H1 (cell line): ENCODE measurements around the gene MOB2. TPM values are rescaled to one million over a fixed set of nuclear protein-coding genes. Genes with fewer than 3 reads are reported as not detected.

ENCODE experiments used
- CTCF ChIA-PET: fragments of 300-600 bp; sonication (Branson Sonifier 250); formaldehyde crosslinking; loops from one replicate; lab custom pipeline; 2021; ENCODE audit not compliant: partially characterized antibody; lab: Charles Lee
- POLR2A ChIA-PET: fragments of 300-600 bp; sonication (Branson Sonifier 250); formaldehyde crosslinking; loops from one replicate; lab custom pipeline; 2021; ENCODE audit warnings: inconsistent platforms; ENCODE audit not compliant: partially characterized antibody; lab: Charles Lee
- DNase-seq, 2 experiments: peaks; one replicate each; pipeline versions ENCODE4 v3.0.0 to v3.0.0-alpha.2; 2010 to 2022; ENCODE audit warnings: low spot score in 2 of 2, low read depth in 1 of 2, mixed read lengths in 1 of 2
- FAIRE-seq: peaks from 2 replicates; lab custom pipeline; 2011; peaks lifted over from hg19 to GRCh38; lab: Jason Lieb, UNC
- H2AFZ ChIP-seq: 2 replicates; pipeline ENCODE4 v1.8.1; 2012; ENCODE audit warnings: low read length, inconsistent platforms
- H2AK5ac ChIP-seq: 2 replicates; pipeline ENCODE4 v1.6.1; 2013; ENCODE audit warnings: low read depth, low read length
- H2BK120ac ChIP-seq: replicated peaks from 2 replicates; pipeline ENCODE3; 2013; ENCODE audit warnings: low read depth, low read length, inconsistent platforms
- H2BK12ac ChIP-seq: 2 replicates; pipeline ENCODE4 v1.6.1; 2013; ENCODE audit warnings: low read depth, low read length
- H2BK15ac ChIP-seq: 2 replicates; pipeline ENCODE4 v1.6.1; 2013; ENCODE audit warnings: low read length
- H2BK20ac ChIP-seq: 2 replicates; pipeline ENCODE4 v1.6.1; 2013; ENCODE audit warnings: low read length
- H2BK5ac ChIP-seq: 2 replicates; pipeline ENCODE4 v1.6.1; 2013; ENCODE audit warnings: low read depth, low read length
- H3K14ac ChIP-seq: 2 replicates; pipeline ENCODE4 v1.6.1; 2013; ENCODE audit warnings: inconsistent platforms; ENCODE audit not compliant: insufficient read length
- H3K18ac ChIP-seq: 2 replicates; pipeline ENCODE4 v1.6.1; 2013; ENCODE audit warnings: low read length; ENCODE audit errors: extremely low read depth
- H3K23ac ChIP-seq: 2 replicates; pipeline ENCODE4 v1.6.1; 2013; ENCODE audit warnings: inconsistent platforms; ENCODE audit not compliant: insufficient read length
- H3K23me2 ChIP-seq: 2 replicates; pipeline ENCODE4 v1.6.1; 2013; ENCODE audit warnings: low read depth, low read length
- H3K27ac ChIP-seq: 2 replicates; pipeline ENCODE4 v1.6.1; 2011; ENCODE audit warnings: low read depth, low read length, inconsistent platforms
- H3K27me3 ChIP-seq, 4 experiments: replicated peaks in 1 of 4; 1 replicate in 1 of 4; 2 replicates in 3 of 4; pipeline versions ENCODE4 v1.6.1 to v1.8.1; 2011 to 2013; ENCODE audit warnings: low read length in 3 of 4, mild to moderate bottlenecking in 3 of 4, inconsistent platforms in 2 of 4, mixed read lengths in 2 of 4, moderate library complexity in 1 of 4; ENCODE audit not compliant: control insufficient read depth in 3 of 4, insufficient read depth in 3 of 4; ENCODE audit errors: extremely low read depth in 1 of 4
- H3K36me3 ChIP-seq, 4 experiments: 2 replicates each; pipeline versions ENCODE4 v1.6.1 to v1.8.1; 2011 to 2013; ENCODE audit warnings: mild to moderate bottlenecking in 4 of 4, low read length in 3 of 4, moderate library complexity in 2 of 4, control low read depth in 1 of 4, inconsistent platforms in 1 of 4; ENCODE audit not compliant: insufficient read depth in 4 of 4, control insufficient read depth in 2 of 4
- H3K4ac ChIP-seq: replicated peaks from 2 replicates; pipeline ENCODE3; 2013; ENCODE audit warnings: low read length, low read depth, mixed read lengths, inconsistent platforms; ENCODE audit not compliant: insufficient read length
- H3K4me1 ChIP-seq, 4 experiments: replicated peaks in 1 of 4; 1 replicate in 1 of 4; 2 replicates in 3 of 4; pipeline versions ENCODE4 v1.6.1 to v1.8.1; 2011 to 2013; ENCODE audit warnings: low read length in 3 of 4, inconsistent platforms in 2 of 4, mixed read lengths in 1 of 4; ENCODE audit not compliant: insufficient read depth in 4 of 4, control insufficient read depth in 3 of 4
- H3K4me2 ChIP-seq, 2 experiments: 2 replicates each; pipeline versions ENCODE4 v1.6.1 to v1.8.1; 2011 to 2013; ENCODE audit warnings: low read depth in 2 of 2, low read length in 2 of 2, control low read depth in 1 of 2, inconsistent platforms in 1 of 2, mild to moderate bottlenecking in 1 of 2; ENCODE audit not compliant: insufficient read depth in 1 of 2
- H3K4me3 ChIP-seq, 4 experiments: fragments of 200-600, 300-600 bp in 1 of 4; sonication (generic), shearing (Covaris generic), sonication (Bioruptor Twin) in 1 of 4; 2 replicates each; pipeline versions ENCODE4 v1.5.1 to v1.8.1; 2011 to 2016; ENCODE audit warnings: low read length in 4 of 4, low read depth in 3 of 4, control low read depth in 2 of 4, inconsistent platforms in 2 of 4, mild to moderate bottlenecking in 2 of 4, mixed read lengths in 1 of 4, moderate library complexity in 1 of 4; ENCODE audit not compliant: insufficient read depth in 2 of 4; ENCODE audit errors: extremely low read depth in 1 of 4
- H3K56ac ChIP-seq: replicated peaks from 2 replicates; pipeline ENCODE3; 2013; ENCODE audit warnings: low read depth, mild to moderate bottlenecking, mixed read lengths, low read length, inconsistent platforms; ENCODE audit not compliant: insufficient read length
- H3K79me1 ChIP-seq: 2 replicates; pipeline ENCODE4 v1.6.1; 2013; ENCODE audit warnings: low read depth, low read length, control low read depth
- H3K79me2 ChIP-seq, 2 experiments: 2 replicates each; pipeline versions ENCODE4 v1.6.1 to v1.8.1; 2012 to 2013; ENCODE audit warnings: low read length in 2 of 2, mild to moderate bottlenecking in 2 of 2, inconsistent platforms in 1 of 2; ENCODE audit not compliant: insufficient read depth in 2 of 2, control insufficient read depth in 1 of 2
- H3K9ac ChIP-seq, 4 experiments: replicated peaks in 1 of 4; 1 replicate in 1 of 4; 2 replicates in 3 of 4; pipeline versions ENCODE4 v1.6.1 to v1.8.1; 2011 to 2013; ENCODE audit warnings: low read depth in 3 of 4, low read length in 3 of 4, control low read depth in 2 of 4, mild to moderate bottlenecking in 2 of 4, moderate library complexity in 2 of 4, inconsistent platforms in 1 of 4; ENCODE audit errors: extremely low read depth in 1 of 4
- H3K9me3 ChIP-seq, 2 experiments: 2 replicates each; pipeline versions ENCODE4 v1.6.1 to v1.8.1; 2012 to 2013; ENCODE audit warnings: mild to moderate bottlenecking in 2 of 2, moderate library complexity in 2 of 2, control low read depth in 1 of 2, inconsistent platforms in 1 of 2, low read depth in 1 of 2, low read length in 1 of 2, mixed read lengths in 1 of 2; ENCODE audit not compliant: insufficient read depth in 2 of 2
- H4K20me1 ChIP-seq, 2 experiments: replicated peaks in 1 of 2; 2 replicates each; pipeline versions ENCODE3 to v1.8.1; 2011 to 2013; ENCODE audit warnings: inconsistent platforms in 2 of 2, low read length in 2 of 2, mild to moderate bottlenecking in 1 of 2; ENCODE audit not compliant: insufficient read depth in 2 of 2, control insufficient read depth in 1 of 2
- H4K5ac ChIP-seq: 2 replicates; pipeline ENCODE4 v1.6.1; 2013; ENCODE audit warnings: low read length, low read depth, mixed read lengths, inconsistent platforms; ENCODE audit not compliant: insufficient read length
- H4K8ac ChIP-seq: 2 replicates; pipeline ENCODE4 v1.8.0; 2013; ENCODE audit warnings: mild to moderate bottlenecking, moderate library complexity, low read length, inconsistent platforms; ENCODE audit not compliant: insufficient read depth; ENCODE audit errors: extremely low read depth
- H4K91ac ChIP-seq: replicated peaks from 2 replicates; pipeline ENCODE3; 2013; ENCODE audit warnings: low read length, mixed read lengths, inconsistent platforms; ENCODE audit not compliant: insufficient read length
- BRCA1 ChIP-seq: IDR thresholded peaks from 2 replicates; pipeline ENCODE4 v1.6.1; 2012; ENCODE audit warnings: low read depth, low read length, improper control_type of control experiment
- CHD2 ChIP-seq: IDR thresholded peaks from 2 replicates; pipeline ENCODE4 v1.6.1; 2012; ENCODE audit warnings: low read length, improper control_type of control experiment
- FOSL1 ChIP-seq: IDR thresholded peaks from 2 replicates; pipeline ENCODE4 v1.6.1; 2011; ENCODE audit warnings: mild to moderate bottlenecking, low read depth, low read length, moderate library complexity; ENCODE audit not compliant: insufficient read depth
- HDAC6 ChIP-seq: IDR thresholded peaks from one replicate; pipeline ENCODE4 v1.7.1; 2012; ENCODE audit warnings: low read depth, mild to moderate bottlenecking, inconsistent platforms, low read length, moderate library complexity
- KDM4A ChIP-seq: IDR thresholded peaks from one replicate; pipeline ENCODE4 v1.7.1; 2012; ENCODE audit warnings: low read depth, mild to moderate bottlenecking, moderate library complexity, low read length, inconsistent platforms; ENCODE audit not compliant: severe bottlenecking
- RAD21 ChIP-seq, 2 experiments: IDR thresholded peaks in 1 of 2; conservative IDR thresholded peaks in 1 of 2; 2 replicates each; pipeline ENCODE4 v1.6.1; 2011; ENCODE audit warnings: low read depth in 2 of 2, low read length in 2 of 2, improper control_type of control experiment in 1 of 2, inconsistent platforms in 1 of 2, mild to moderate bottlenecking in 1 of 2, moderate library complexity in 1 of 2
- RNF2 ChIP-seq: fragments of 200-900, 300-1000 bp; sonication (generic); IDR thresholded peaks from 2 replicates; pipeline ENCODE4 v1.7.1; 2016; ENCODE audit warnings: borderline replicate concordance, low read depth, mild to moderate bottlenecking, antibody characterized with exemption, low read length; ENCODE audit not compliant: poor library complexity, severe bottlenecking; ENCODE audit errors: missing control alignments
- SIN3A ChIP-seq, 2 experiments: IDR thresholded peaks in 1 of 2; conservative IDR thresholded peaks in 1 of 2; 2 replicates each; pipeline ENCODE4 v1.6.1; 2011 to 2012; ENCODE audit warnings: low read length in 2 of 2, improper control_type of control experiment in 1 of 2, low read depth in 1 of 2, mild to moderate bottlenecking in 1 of 2
- SIRT6 ChIP-seq: IDR thresholded peaks from one replicate; pipeline ENCODE4 v1.7.1; 2012; ENCODE audit warnings: low read length, inconsistent platforms
- SP1 ChIP-seq: IDR thresholded peaks from 2 replicates; pipeline ENCODE4 v1.6.1; 2011; ENCODE audit warnings: low read depth, low read length
- TAF1 ChIP-seq: IDR thresholded peaks from 2 replicates; pipeline ENCODE4 v1.6.1; 2011; ENCODE audit warnings: mild to moderate bottlenecking, low read depth, low read length
- TEAD4 ChIP-seq: IDR thresholded peaks from 2 replicates; pipeline ENCODE4 v1.6.1; 2012; ENCODE audit warnings: low read depth, low read length, inconsistent platforms, mixed read lengths
- WGBS, 2 experiments: shearing (Covaris generic) in 1 of 2; methylation state at CpG; one replicate each; pipeline versions ENCODE4 v1.1.6 to v1.1.7; 2013 to 2015; ENCODE audit warnings: low lambda C conversion rate in 2 of 2, mixed read lengths in 2 of 2, inconsistent platforms in 1 of 2, low coverage in 1 of 2, missing lambda C conversion rate in 1 of 2; ENCODE audit not compliant: insufficient replicate concordance in 2 of 2, insufficient coverage in 1 of 2, insufficient read length in 1 of 2; ENCODE audit errors: extremely low coverage in 1 of 2, missing lambda C conversion rate in 1 of 2; 5-methylcytosine and 5-hydroxymethylcytosine counted together
- polyA plus RNA-seq, 7 experiments: library from polyadenylated mRNA; depleted of rRNA in 3 of 7; stranded (reverse) in 5 of 7; unstranded in 2 of 7; fragments of >200 nt in 5 of 7; fragments of 200-250 nt in 2 of 7; gene quantifications; 1 replicate in 5 of 7; 2 replicates in 1 of 7; 4 replicates in 1 of 7; pipeline versions ENCODE4 v1.2.1 to v1.2.3, GENCODE V29; 2011 to 2013; ENCODE audit warnings: missing spikeins in 2 of 7, mixed read lengths in 2 of 7
- total RNA-seq: library from RNA; stranded (reverse); fragmentation: NEBNext Ultra II Directional; extraction: Animal tissue kit (Norgen Biotek cat#: 25700); gene quantifications from 2 replicates; pipeline ENCODE4 v1.2.1, GENCODE V29; 2021

The MOB2 gene
- total and polyA plus RNA-seq, 2 of the 8 experiments (the other 6 are each of a cell fraction or from before 2014, with no cell fraction given): 18.6 to 28.2 TPM

DNA sequence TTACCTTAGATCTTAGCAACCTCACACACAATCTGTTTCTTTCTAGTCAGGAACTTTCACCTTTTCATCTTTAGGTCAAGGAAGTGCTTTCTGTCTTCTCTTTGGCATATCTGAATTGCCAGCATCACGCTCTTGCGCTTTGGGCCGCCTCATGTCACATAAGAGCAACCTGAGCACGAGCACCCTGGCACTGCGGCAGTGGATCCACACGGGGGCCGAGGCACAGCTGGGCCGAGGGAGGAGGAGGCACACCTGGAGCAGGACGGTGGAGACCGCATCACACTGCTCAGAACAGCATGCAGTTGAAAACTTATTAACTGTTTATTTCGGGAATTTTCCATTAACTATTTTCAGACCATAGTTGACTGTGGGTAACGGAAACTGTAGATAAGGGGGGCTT, 10.7 kb downstream of the MOB2 start:
- Histone ChIP-seq H3K4ac (no peak overlapping the region), H2AK5ac (no peak overlapping the region), H2BK120ac (no peak overlapping the region), H3K14ac (no peak overlapping the region), H2BK15ac (no peak overlapping the region), H4K20me1 (peaks cover 0 to 2% of the 10 kb centered on the region in 2 experiments), H3K9me3 (no peaks in the 10 kb centered on the region), H3K79me1 (no peaks in the 10 kb centered on the region), H3K18ac (no peak overlapping the region), H3K56ac (no peak overlapping the region), H2BK20ac (no peak overlapping the region), H3K27ac (no peak overlapping the region), H3K4me3 (no peak overlapping the region), H3K27me3 (no peaks in the 10 kb centered on the region), H3K23me2 (no peaks in the 10 kb centered on the region), H2BK12ac (no peak overlapping the region), H4K5ac (no peak overlapping the region), H3K4me1 (no peaks in the 10 kb centered on the region), H2AFZ (no peak overlapping the region), H3K36me3 (no peaks in the 10 kb centered on the region; a peak in 1 of 8 replicates), H3K23ac (no peak overlapping the region), H4K8ac (no peak overlapping the region), H3K79me2 (no peaks in the 10 kb centered on the region), H2BK5ac (no peak overlapping the region), H3K9ac (no peak overlapping the region), H3K4me2 (no peak overlapping the region), H4K91ac (no peak overlapping the region)
- TF ChIP-seq SIRT6 (no peak), RNF2 (no peak), HDAC6 (no peak), TEAD4 (no peak), TAF1 (no peak), SIN3A (conservative IDR thresholded peaks at IDR 0.05 in 1 of 2, IDR thresholded peaks at IDR 0.05 in 1 of 2; ENCODE audit: low read depth in 1 of 2, low read length in 2 of 2) (no peak), BRCA1 (no peak), SP1 (no peak), FOSL1 (no peak), KDM4A (no peak), RAD21 (IDR thresholded peaks at IDR 0.05 in 1 of 2, conservative IDR thresholded peaks at IDR 0.05 in 1 of 2; ENCODE audit: low read depth in 2 of 2, low read length in 2 of 2) (no peak; a peak in 1 of 4 replicates), CHD2 (no peak)
- 93% methylated on average over 12 of the region's 12 CpGs; no CpG with 5 or more reads in 1 of the 2 experiments for WGBS, 2 experiments
- ChIA-PET POLR2A (no interaction called here), CTCF (no interaction called here)
- FAIRE-seq: no peak
- DNase-seq: no peak
